A549 (cell line): ENCODE measurements around the gene BACE1. TPM values are rescaled to one million over a fixed set of nuclear protein-coding genes. Genes with fewer than 3 reads are reported as not detected.
A peak's percentile ranks its signal among the peaks of the same experiment; 100 is the strongest.
"Not testable (repeated sequence)": the region's sequence is repeated elsewhere in the genome, so short reads cannot be mapped to it uniquely, and the experiment has no call there.

Experiments used
- ATAC-seq, 2 experiments: fragments of 200-7000 bp in 1 of 2; fragments of >200 bp in 1 of 2; cut with Nextera tagmentation in 1 of 2; cut with Tn5 transposase in 1 of 2; 3 replicates each; pipeline versions ENCODE4 v1.8.0 to v1.9.1; 2018 to 2020; ENCODE audit warnings: mild to moderate bottlenecking in 1 of 2, moderate library complexity in 1 of 2
- CTCF ChIA-PET: fragments of 300-600 bp; sonication (Branson Sonifier 250); formaldehyde crosslinking; extraction: SDS; loops from one replicate; lab custom pipeline; 2021; ENCODE audit warnings: antibody characterized with exemption, inconsistent platforms; lab: Yijun Ruan, JAX
- POLR2A ChIA-PET: fragments of 350-600 bp; formaldehyde crosslinking; extraction: SDS; loops from one replicate; lab custom pipeline; 2021; ENCODE audit warnings: antibody characterized with exemption, inconsistent platforms; lab: Yijun Ruan, JAX
- DNase-seq, 2 experiments: peaks; one replicate each; pipeline versions ENCODE4 v3.0.0 to v3.0.0-alpha.2; 2011 to 2016; ENCODE audit warnings: low read depth in 1 of 2, low spot score in 1 of 2
- FAIRE-seq: peaks from 2 replicates; lab custom pipeline; 2011; peaks lifted over from hg19 to GRCh38; lab: Jason Lieb, UNC
- H3K27ac ChIP-seq, 2 experiments: fragments of >200 bp; sonication (Bioruptor Twin); formaldehyde crosslinking; 3 replicates each; pipeline ENCODE4 v1.5.1; 2016 to 2017
- H3K4me1 ChIP-seq: fragments of >200 bp; sonication (Bioruptor Twin); formaldehyde crosslinking; 3 replicates; pipeline ENCODE4 v1.6.1; 2016
- H3K4me2 ChIP-seq: fragments of >200 bp; sonication (Bioruptor Twin); formaldehyde crosslinking; 3 replicates; pipeline ENCODE4 v1.6.1; 2016
- H3K4me3 ChIP-seq: fragments of >200 bp; sonication (Bioruptor Twin); formaldehyde crosslinking; 3 replicates; pipeline ENCODE4 v1.5.1; 2016
- H3K9me3 ChIP-seq: fragments of >200 bp; sonication (Bioruptor Twin); formaldehyde crosslinking; 3 replicates; pipeline ENCODE4 v1.6.1; 2016
- CBX8 ChIP-seq: fragments of 200-600 bp; sonication (generic); IDR thresholded peaks from 2 replicates; pipeline ENCODE4 v1.6.1; 2016
- CEBPB ChIP-seq, 2 experiments: fragments of >200 bp in 1 of 2; sonication (Bioruptor Twin) in 1 of 2; formaldehyde crosslinking in 1 of 2; IDR thresholded peaks; 2 replicates each; pipeline ENCODE4 v1.6.1; 2012 to 2016
- CHD2 ChIP-seq: fragments of 150-350 bp; IDR thresholded peaks from 2 replicates; pipeline ENCODE4 v1.6.1; 2014; ENCODE audit warnings: low read length; ENCODE audit not compliant: partially characterized antibody
- CHD4 ChIP-seq: fragments of 200-600 bp; sonication (generic); IDR thresholded peaks from 2 replicates; pipeline ENCODE4 v1.6.1; 2016; ENCODE audit warnings: antibody characterized with exemption, mild to moderate bottlenecking, borderline replicate concordance
- CTCF ChIP-seq: fragments of >200 bp; sonication (Bioruptor Twin); formaldehyde crosslinking; IDR thresholded peaks from 3 replicates; pipeline ENCODE4 v1.5.1; 2016
- EHF ChIP-seq: fragments of 250-450 bp; sonication (Bioruptor Pico); IDR thresholded peaks from 2 replicates; pipeline ENCODE4 v1.5.0; 2020; ENCODE audit warnings: mild to moderate bottlenecking
- EP300 ChIP-seq, 2 experiments: fragments of >200 bp; sonication (Bioruptor Twin); formaldehyde crosslinking; IDR thresholded peaks; 2 replicates in 1 of 2; 3 replicates in 1 of 2; pipeline ENCODE4 v1.6.1; 2016 to 2017
- GATA3 ChIP-seq: IDR thresholded peaks from 2 replicates; pipeline ENCODE4 v1.6.1; 2012; ENCODE audit warnings: borderline replicate concordance
- HEYL ChIP-seq: fragments of 250-450 bp; sonication (Bioruptor Pico); IDR thresholded peaks from 2 replicates; pipeline ENCODE4 v1.8.0; 2021; ENCODE audit warnings: mild to moderate bottlenecking, moderate library complexity
- HMGXB4 ChIP-seq: fragments of 250-450 bp; sonication (Bioruptor Pico); IDR thresholded peaks from 2 replicates; pipeline ENCODE4 v1.5.0; 2021; ENCODE audit warnings: mild to moderate bottlenecking, moderate library complexity, borderline replicate concordance
- HOXA7 ChIP-seq: fragments of 250-450 bp; sonication (Bioruptor Pico); IDR thresholded peaks from 2 replicates; pipeline ENCODE4 v1.5.0; 2020; ENCODE audit warnings: mild to moderate bottlenecking, moderate library complexity
- HOXB13 ChIP-seq: fragments of 250-450 bp; sonication (Bioruptor Pico); IDR thresholded peaks from 2 replicates; pipeline ENCODE4 v1.5.0; 2020; ENCODE audit warnings: low read depth, mild to moderate bottlenecking, moderate library complexity
- HOXB5 ChIP-seq: fragments of 250-450 bp; sonication (Bioruptor Pico); IDR thresholded peaks from 2 replicates; pipeline ENCODE4 v1.5.0; 2020; ENCODE audit warnings: mild to moderate bottlenecking, moderate library complexity
- JUN ChIP-seq, 2 experiments: fragments of >200 bp; sonication (Bioruptor Twin); formaldehyde crosslinking; IDR thresholded peaks; 2 replicates in 1 of 2; 3 replicates in 1 of 2; pipeline ENCODE4 v1.6.1; 2016 to 2017
- JUNB ChIP-seq: fragments of >200 bp; sonication (Bioruptor Twin); formaldehyde crosslinking; IDR thresholded peaks from 2 replicates; pipeline ENCODE4 v1.6.1; 2016
- KDM5A ChIP-seq: fragments of 200-600 bp; sonication (generic); IDR thresholded peaks from 2 replicates; pipeline ENCODE4 v1.6.1; 2016; ENCODE audit warnings: antibody characterized with exemption, mild to moderate bottlenecking
- NFE2L2 ChIP-seq: fragments of 150-350 bp; conservative IDR thresholded peaks from 2 replicates; pipeline ENCODE4 v1.6.1; 2014; ENCODE audit warnings: low read length
- NR3C1 ChIP-seq: fragments of >200 bp; sonication (Bioruptor Twin); formaldehyde crosslinking; IDR thresholded peaks from 3 replicates; pipeline ENCODE4 v1.6.1; 2017
- RCOR1 ChIP-seq: fragments of 150-350 bp; IDR thresholded peaks from 2 replicates; pipeline ENCODE4 v1.6.1; 2014; ENCODE audit warnings: antibody characterized with exemption, low read length, low read depth
- RFX5 ChIP-seq: fragments of 450-650 bp; IDR thresholded peaks from 2 replicates; pipeline ENCODE4 v1.7.1; 2014; ENCODE audit warnings: antibody characterized with exemption, mild to moderate bottlenecking, moderate library complexity
- SMC3 ChIP-seq: fragments of >200 bp; sonication (Bioruptor Twin); formaldehyde crosslinking; IDR thresholded peaks from 3 replicates; pipeline ENCODE4 v1.6.1; 2018; ENCODE audit warnings: inconsistent platforms
- TFCP2L1 ChIP-seq: fragments of 250-450 bp; sonication (Bioruptor Pico); IDR thresholded peaks from 2 replicates; pipeline ENCODE4 v1.5.0; 2021; ENCODE audit warnings: mild to moderate bottlenecking
- ZC3H11A ChIP-seq: fragments of 450-650 bp; IDR thresholded peaks from 2 replicates; pipeline ENCODE4 v1.6.1; 2014; ENCODE audit warnings: antibody characterized with exemption, mild to moderate bottlenecking
- ZFP36 ChIP-seq: fragments of 450-650 bp; IDR thresholded peaks from 2 replicates; pipeline ENCODE4 v1.6.1; 2014; ENCODE audit warnings: borderline replicate concordance; ENCODE audit not compliant: partially characterized antibody
- ZSCAN20 ChIP-seq: fragments of 250-450 bp; sonication (Bioruptor Pico); IDR thresholded peaks from 2 replicates; pipeline ENCODE4 v1.8.0; 2022; ENCODE audit warnings: mild to moderate bottlenecking, moderate library complexity
- WGBS: methylation state at CpG from one replicate; pipeline ENCODE4 v1.1.6; 2017; ENCODE audit errors: missing lambda C conversion rate; 5-methylcytosine and 5-hydroxymethylcytosine counted together
- polyA plus RNA-seq, 4 experiments: library from polyadenylated mRNA; depleted of rRNA in 3 of 4; stranded (reverse); fragments of >200 nt; fragmentation: RNase III in 1 of 4; extraction: RNeasy Plus Mini Kit Qiagen cat#74134 plus additional on column Dnase treatment in 1 of 4; gene quantifications; 2 replicates in 3 of 4; 3 replicates in 1 of 4; pipeline ENCODE4 v1.2.3, GENCODE V29; 2011 to 2017
- TF ChIP-seq, protein P1 (sequence below): fragments of 250-450 bp; sonication (Bioruptor Pico); IDR thresholded peaks from 2 replicates; pipeline ENCODE4 v1.5.0; 2020; ENCODE audit warnings: low read depth, mild to moderate bottlenecking, moderate library complexity
- TF ChIP-seq, protein P2 (sequence below): fragments of 150-350 bp; IDR thresholded peaks from 2 replicates; pipeline ENCODE4 v1.6.1; 2014; ENCODE audit warnings: low read depth, mild to moderate bottlenecking, low read length

The BACE1 gene
- polyA plus RNA-seq, 2 of the 4 experiments (the other 2 are of a cell fraction), result 6.1 to 7.8 TPM

DNA sequence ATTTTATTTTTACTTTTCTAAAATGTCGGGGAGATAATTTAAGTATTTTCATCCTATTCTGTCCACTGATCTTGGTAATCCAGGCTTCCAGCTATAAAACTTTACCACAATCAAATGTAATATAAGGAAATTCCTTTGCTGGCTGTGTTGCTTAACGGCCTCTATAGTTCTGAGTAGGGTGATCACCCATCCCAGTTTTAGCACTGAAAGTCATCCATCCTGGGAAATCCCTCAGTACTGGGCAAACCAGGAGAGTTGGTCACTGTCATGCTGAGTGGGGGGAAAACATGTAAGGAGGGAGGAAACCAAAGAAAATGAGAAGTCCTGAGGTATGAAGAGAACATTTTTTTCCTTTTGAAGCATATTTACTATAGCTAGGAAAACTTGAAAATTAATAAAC is 37.7 kb downstream of the BACE1 start:
- Histone ChIP-seq H3K27ac (no peak overlapping the region), H3K9me3 (0 out of 3 replicates have a peak, but pooled peaks cover 2% of the 10 kb centered on the region), H3K4me1 (0 out of 3 replicates have a peak, but pooled peaks cover 7% of the 10 kb centered on the region), H3K4me3 (no peak overlapping the region), H3K4me2 (no peak overlapping the region)
- no peak for ATAC-seq
- POLR2A ChIA-PET, result no interaction called here
- no peak for FAIRE-seq
- TF ChIP-seq NR3C1 (no peak), CBX8 (no peak), CTCF (no peak), ZSCAN20 (CRISPR knock-in tag) (no peak), SMC3 (no peak), CEBPB (IDR thresholded peaks at IDR 0.05) (no peak), EHF (CRISPR knock-in tag) (no peak), ZC3H11A (no peak), TFCP2L1 (CRISPR knock-in tag) (no peak)
- TF ChIP-seq, protein P1, sequence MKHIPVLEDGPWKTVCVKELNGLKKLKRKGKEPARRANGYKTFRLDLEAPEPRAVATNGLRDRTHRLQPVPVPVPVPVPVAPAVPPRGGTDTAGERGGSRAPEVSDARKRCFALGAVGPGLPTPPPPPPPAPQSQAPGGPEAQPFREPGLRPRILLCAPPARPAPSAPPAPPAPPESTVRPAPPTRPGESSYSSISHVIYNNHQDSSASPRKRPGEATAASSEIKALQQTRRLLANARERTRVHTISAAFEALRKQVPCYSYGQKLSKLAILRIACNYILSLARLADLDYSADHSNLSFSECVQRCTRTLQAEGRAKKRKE, result no peak
- CTCF ChIA-PET, result no interaction called here
- no peak for DNase-seq
- WGBS, result 90% methylated on average over 2 of the region's 2 CpGs

- H3K4me1 ChIP-seq, result no peaks in the 10 kb centered on the region
- DNase-seq (peak in 1 of 2 experiments; percentile 20), ATAC-seq (peak in 1 of 2 experiments; percentile 53; a peak in 2 of 6 replicates), FAIRE-seq (no peak)
- H3K4me2 ChIP-seq, result no peak overlapping the region
- WGBS, result 74% methylated on average over 9 of the region's 9 CpGs
- no peak overlapping the region for H3K4me3 ChIP-seq
- H3K27ac ChIP-seq, result no peak overlapping the region
- POLR2A ChIA-PET, result no interaction called here
- 0 out of 3 replicates have a peak, but pooled peaks cover 2% of the 10 kb centered on the region for H3K9me3 ChIP-seq
- CTCF ChIA-PET, result no interaction called here
- TF ChIP-seq RCOR1 (no peak), HOXB5 (no peak), NFE2L2 (no peak), CHD2 (no peak), HEYL (CRISPR knock-in tag) (no peak), ZFP36 (no peak), HOXA7 (CRISPR knock-in tag) (no peak), JUNB (no peak)
These were observed 42.3 kb downstream of the BACE1 start for GRCh38 chr11:117273550-117274289.

DNA sequence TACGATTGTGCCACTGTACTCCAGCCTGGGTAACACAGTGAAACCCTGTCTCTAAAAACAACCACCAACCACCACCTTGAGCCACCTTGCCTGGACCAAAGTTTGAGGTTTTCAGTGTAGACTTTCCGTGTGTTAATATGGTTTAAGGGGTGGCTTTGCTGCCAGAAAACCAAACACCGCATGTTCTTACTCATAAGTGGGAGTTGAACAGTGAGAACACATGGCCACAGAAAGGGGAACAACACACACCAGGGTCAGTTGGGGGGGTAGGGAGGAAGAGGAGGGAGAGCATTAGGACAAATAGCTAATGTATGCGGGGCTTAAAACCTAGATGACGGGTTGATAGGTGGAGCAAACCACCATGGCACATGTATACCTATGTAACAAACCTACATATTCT is 43.9 kb downstream of the BACE1 start:
- DNase-seq, H3K27ac ChIP-seq, CTCF ChIA-PET, H3K4me2 ChIP-seq, H3K9me3 ChIP-seq, FAIRE-seq, H3K4me3 ChIP-seq, ATAC-seq, H3K4me1 ChIP-seq, POLR2A ChIA-PET: not testable (repeated sequence)
- WGBS, result 95% methylated on average over 5 of the region's 5 CpGs

DNA sequence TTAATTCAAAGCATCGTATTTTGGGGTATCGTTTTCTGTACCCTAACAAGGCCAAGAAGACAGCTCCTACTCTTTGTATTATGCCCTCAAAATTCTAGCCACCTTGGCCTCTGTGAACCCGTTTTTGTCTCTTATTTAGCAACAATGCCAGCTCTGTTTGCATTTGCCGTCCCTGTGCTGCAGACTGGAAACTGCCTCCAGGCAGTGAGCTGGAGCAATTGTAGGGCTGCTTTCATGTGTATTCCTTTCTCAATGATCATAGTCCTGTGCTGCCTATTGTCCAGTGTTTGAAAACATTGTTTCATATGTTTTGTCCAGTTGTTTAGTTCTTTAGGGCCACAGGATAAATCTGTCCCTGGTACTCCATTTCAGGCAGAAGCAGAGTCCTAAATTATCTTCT is 44.8 kb downstream of the BACE1 start:
- no peak for DNase-seq
- Histone ChIP-seq H3K4me2 (no peak overlapping the region), H3K27ac (no peak overlapping the region), H3K4me1 (no peaks in the 10 kb centered on the region), H3K4me3 (no peak overlapping the region), H3K9me3 (0 out of 3 replicates have a peak, but pooled peaks cover 2% of the 10 kb centered on the region)
- ChIA-PET CTCF (interaction anchor here (0.7 kb wide), 1 partner anchor 8 kb away, joined by 3 read pairs; no protein-coding TSS in a partner anchor), POLR2A (no interaction called here)
- ATAC-seq, result no peak
- FAIRE-seq, result no peak
- WGBS, result 94% methylated on average over 4 of the region's 4 CpGs
- TF ChIP-seq, protein P2, sequence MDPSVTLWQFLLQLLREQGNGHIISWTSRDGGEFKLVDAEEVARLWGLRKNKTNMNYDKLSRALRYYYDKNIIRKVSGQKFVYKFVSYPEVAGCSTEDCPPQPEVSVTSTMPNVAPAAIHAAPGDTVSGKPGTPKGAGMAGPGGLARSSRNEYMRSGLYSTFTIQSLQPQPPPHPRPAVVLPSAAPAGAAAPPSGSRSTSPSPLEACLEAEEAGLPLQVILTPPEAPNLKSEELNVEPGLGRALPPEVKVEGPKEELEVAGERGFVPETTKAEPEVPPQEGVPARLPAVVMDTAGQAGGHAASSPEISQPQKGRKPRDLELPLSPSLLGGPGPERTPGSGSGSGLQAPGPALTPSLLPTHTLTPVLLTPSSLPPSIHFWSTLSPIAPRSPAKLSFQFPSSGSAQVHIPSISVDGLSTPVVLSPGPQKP, result no peak
- no peak for TF ChIP-seq HMGXB4 (CRISPR knock-in tag)
- TF ChIP-seq EP300 (IDR thresholded peaks at IDR 0.05), result no peak
- TF ChIP-seq KDM5A, result no peak
- no peak for TF ChIP-seq HOXB5
- no peak for TF ChIP-seq JUN (IDR thresholded peaks at IDR 0.05)
- TF ChIP-seq HOXB13 (CRISPR knock-in tag), result no peak
- no peak for TF ChIP-seq TFCP2L1 (CRISPR knock-in tag)
- TF ChIP-seq CHD4, result no peak
- no peak for TF ChIP-seq RFX5
- TF ChIP-seq GATA3, result no peak
